NCI-H446 (cell line): ENCODE results near the gene ZFP36L1.

ENCODE experiments used
- DNase-seq, 2 experiments: peaks; one replicate each; lab custom pipeline; 2025; lab: John Stamatoyannopoulos, UW

Gene ZFP36L1

GRCh38 chr14:68762953-68763764 is 29.7 kb downstream of the ZFP36L1 start:
- no peak for DNase-seq

GRCh38 chr14:68761391-68761790 is 31.5 kb downstream of the ZFP36L1 start:
- no peak for DNase-seq

GRCh38 chr14:68760761-68761160 is 32.1 kb downstream of the ZFP36L1 start:
- no peak for DNase-seq

GRCh38 chr14:68759937-68760336 is 32.9 kb downstream of the ZFP36L1 start:
- no peak for DNase-seq

GRCh38 chr14:68759017-68759560 is 33.8 kb downstream of the ZFP36L1 start:
- DNase-seq = no peak

GRCh38 chr14:68758301-68758700 is 34.6 kb downstream of the ZFP36L1 start:
- no peak for DNase-seq

- no peak for DNase-seq
These were observed 35.2 kb downstream of the ZFP36L1 start for GRCh38 chr14:68757618-68758081.

GRCh38 chr14:68756734-68757133 is 36.1 kb downstream of the ZFP36L1 start:
- DNase-seq = no peak

GRCh38 chr14:68756000-68756481 is 36.8 kb downstream of the ZFP36L1 start:
- DNase-seq = no peak

GRCh38 chr14:68755016-68755353 is 37.9 kb downstream of the ZFP36L1 start:
- no peak for DNase-seq

- DNase-seq = no peak
These were observed 39.2 kb downstream of the ZFP36L1 start for GRCh38 chr14:68753690-68754089.

GRCh38 chr14:68752271-68753006 is 40.4 kb downstream of the ZFP36L1 start:
- DNase-seq = no peak

- no peak for DNase-seq
These were observed 43.1 kb downstream of the ZFP36L1 start for GRCh38 chr14:68749487-68750475.

- DNase-seq = no peak
These were observed 44.2 kb downstream of the ZFP36L1 start for GRCh38 chr14:68748691-68749090.

- DNase-seq = no peak
These were observed 44.6 kb downstream of the ZFP36L1 start for GRCh38 chr14:68748260-68748659.

GRCh38 chr14:68747393-68747792 is 45.5 kb downstream of the ZFP36L1 start:
- DNase-seq = no peak

- no peak for DNase-seq
These were observed 48.3 kb downstream of the ZFP36L1 start for GRCh38 chr14:68744613-68745012.

- no peak for DNase-seq
These were observed 50.9 kb downstream of the ZFP36L1 start for GRCh38 chr14:68741839-68742470.

GRCh38 chr14:68741477-68741791 is 51.4 kb downstream of the ZFP36L1 start:
- DNase-seq = no peak

GRCh38 chr14:68740788-68741476 is 51.9 kb downstream of the ZFP36L1 start:
- no peak for DNase-seq

GRCh38 chr14:68739701-68740100 is 53.2 kb downstream of the ZFP36L1 start:
- DNase-seq = no peak
